Stimulated activated CD4-positive, alpha-beta T cell treated with anti-CD3 and anti-CD28 coated beads, TNF-alpha, amount 100 ng/mL, for 1 hour (primary cell): ENCODE results near the gene NRCAM.

Source experiments
- DNase-seq, 3 donors: peaks; one replicate each; pipeline ENCODE4 v3.0.0-alpha.2; 2020; ENCODE audit warnings: low read depth in 3 of 3, low spot score in 1 of 3

NRCAM gene

DNA sequence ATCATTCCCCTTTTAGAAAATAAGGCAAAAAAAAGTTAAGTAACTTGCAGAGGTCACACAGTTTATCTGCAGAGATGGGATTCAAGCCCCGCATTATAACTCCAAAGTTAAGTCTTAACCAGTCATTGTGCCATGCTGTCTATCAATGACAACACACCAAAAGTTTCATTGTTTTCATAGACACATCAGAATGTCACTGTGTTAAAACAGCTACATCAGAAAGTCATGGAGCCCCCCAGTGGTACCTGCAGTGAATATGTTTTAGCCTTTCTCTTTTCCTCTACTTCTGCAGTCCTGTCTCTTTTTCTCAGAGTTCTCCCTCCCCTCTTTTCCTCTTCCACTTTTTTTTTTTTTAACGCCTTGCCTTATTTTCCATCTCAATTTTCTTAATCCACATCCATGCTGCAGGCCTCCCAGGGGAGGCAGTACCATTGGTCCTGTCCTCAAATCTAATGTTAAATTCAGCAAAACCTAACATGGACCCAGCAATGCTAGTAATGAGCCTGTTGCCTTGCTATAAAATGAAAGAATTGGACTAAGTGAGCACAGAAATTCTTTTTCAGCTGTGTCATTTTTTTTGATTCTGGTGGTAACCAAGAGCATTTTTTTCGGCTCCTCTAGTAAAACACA is 3.8 kb upstream of the NRCAM start:
- no peak for DNase-seq

DNA sequence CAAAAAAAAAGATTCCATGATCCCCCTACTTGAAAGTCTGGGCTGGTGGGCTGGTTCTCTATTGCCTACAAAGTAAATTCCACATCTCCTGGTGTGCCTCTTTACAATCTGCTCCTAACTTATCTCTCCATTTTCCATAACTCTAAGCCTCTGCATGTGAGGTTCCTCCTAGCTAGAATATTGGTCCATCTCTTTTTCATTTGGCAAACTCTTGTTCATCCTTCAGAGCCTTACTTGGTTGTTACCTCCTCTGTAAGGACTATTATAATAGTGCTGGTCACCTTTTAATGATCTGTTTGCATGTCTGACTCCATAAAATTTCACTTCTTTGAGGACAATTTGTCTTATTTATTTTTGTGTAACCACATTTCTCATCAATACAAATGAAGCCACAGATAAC is 1.6 kb upstream of the NRCAM start:
- no peak for DNase-seq

DNA sequence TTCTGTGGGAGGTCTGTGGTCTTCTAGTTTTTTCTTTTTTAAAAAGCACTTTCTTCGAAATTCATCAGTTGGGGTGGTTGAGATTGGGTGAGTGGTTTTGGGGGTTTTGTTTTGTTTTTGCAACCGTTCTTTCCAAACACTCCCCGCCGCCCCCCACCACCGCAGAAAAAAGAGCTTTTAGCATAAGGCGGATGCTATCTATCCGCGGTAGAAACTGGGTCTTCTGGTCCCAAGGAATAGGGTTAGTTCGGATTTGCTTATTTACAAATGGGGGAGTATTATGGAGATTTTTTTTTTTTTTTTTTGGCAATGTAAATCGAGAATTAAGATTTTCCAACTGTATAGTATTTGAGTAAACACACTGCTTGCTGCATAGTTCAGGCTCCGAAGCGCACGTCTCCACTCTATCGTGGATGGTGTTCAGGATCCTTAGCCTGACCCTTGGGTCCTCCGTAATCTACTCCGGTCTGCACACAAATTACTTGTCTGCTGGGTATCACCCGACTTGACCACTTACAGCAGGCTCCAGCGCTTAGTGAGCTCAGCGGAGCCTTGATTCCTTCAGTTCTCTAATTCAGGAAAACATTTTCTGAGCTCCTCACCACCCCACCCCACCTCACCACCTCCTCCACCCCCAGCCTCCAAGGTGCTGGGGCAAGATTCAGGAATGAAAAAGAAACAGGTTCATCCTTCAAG is 757 bp upstream of the NRCAM start:
- DNase-seq, result no peak

DNA sequence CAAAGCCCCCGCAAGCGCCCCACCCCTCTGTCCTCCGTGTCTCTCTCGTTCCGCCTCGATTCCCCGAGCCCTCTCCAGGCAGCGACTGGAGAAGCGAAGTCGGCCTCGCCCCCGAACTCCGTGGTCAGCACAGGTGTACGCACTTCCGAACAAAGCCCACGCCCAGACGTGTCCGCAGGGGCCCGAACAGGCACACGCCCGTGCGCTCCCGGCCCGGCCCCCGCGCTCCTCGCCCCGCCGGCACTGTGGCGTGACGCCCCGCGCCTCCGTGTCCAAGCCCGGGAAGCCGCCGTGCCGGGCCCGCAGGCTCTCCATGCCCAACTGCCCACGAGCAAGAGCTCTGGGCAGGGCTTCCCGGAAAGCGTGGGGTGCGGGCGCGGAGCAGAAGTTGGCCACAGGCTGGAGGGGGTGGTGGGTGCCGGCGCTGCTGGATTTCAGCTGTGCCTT is 662 bp downstream of the NRCAM start:
- no peak for DNase-seq

- no peak for DNase-seq
Observed at GRCh38 chr7:108454674-108455550, 1.3 kb downstream of the NRCAM start.

GRCh38 chr7:108454317-108454673 is 1.9 kb downstream of the NRCAM start:
- DNase-seq, result no peak

DNA sequence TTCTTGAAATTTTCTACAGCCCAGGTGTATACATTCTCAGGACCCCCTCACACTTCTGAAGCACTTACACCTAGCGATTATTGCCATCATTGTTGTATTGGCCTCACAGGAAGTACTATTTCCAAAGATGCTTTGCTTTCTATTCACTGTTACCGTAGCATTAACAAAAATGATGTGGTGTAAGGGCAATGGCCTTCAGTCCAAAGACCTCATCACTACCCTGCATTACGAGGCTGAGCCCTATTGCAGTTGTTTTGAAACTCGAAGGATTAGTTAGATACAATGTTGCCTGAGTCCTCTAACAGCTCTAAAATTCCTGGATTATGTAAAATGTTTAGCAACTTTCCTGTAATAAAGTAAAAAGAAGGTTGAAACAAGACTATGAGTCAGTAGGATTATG is 2.9 kb downstream of the NRCAM start:
- DNase-seq, result no peak

DNA sequence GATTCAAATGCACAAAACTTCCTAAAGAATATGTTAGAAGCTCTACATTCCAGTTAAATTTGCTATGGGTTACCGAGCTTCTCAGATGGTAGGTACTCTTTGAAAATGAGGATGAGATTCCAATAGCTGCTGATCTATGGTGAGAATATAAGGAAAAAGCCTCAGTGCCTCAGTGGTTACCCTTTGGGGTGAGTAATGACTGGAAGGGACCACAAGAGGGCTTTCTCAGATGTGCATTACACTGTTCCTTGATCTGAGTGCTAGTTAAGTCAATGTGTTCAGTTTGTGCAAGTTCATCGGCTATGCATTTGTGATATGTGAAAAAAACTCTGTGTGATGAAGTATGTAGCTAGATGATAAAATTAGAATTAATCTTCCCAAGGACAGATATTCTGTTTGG is 3.5 kb downstream of the NRCAM start:
- DNase-seq, result no peak

DNA sequence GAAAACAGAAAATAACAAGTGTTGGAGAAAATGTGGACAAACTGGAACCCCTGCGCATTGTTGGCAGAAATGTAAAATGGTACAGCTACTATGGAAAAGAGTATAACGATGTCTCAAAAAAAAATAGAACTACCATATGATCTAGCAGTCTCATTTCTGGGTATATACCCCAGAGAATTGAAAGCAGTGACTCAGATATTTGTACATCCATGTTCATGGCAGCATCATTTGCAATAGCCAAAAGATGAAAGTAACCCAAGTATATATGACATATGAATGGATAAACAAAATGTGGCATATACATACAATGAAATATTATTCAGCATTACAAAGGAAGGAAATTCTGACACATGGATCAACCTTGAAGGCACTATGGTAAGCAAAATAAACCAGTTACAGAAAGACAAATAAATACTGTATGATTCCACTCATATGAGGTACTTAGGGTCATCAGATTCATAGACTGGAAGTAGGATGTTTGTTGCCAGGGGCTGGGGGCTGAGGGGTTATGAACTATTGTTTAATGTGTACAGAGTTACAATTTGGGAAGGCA is 4.9 kb downstream of the NRCAM start:
- no peak for DNase-seq

GRCh38 chr7:108450160-108450559 is 6.1 kb downstream of the NRCAM start:
- no peak for DNase-seq

GRCh38 chr7:108449521-108449920 is 6.7 kb downstream of the NRCAM start:
- no peak for DNase-seq

DNA sequence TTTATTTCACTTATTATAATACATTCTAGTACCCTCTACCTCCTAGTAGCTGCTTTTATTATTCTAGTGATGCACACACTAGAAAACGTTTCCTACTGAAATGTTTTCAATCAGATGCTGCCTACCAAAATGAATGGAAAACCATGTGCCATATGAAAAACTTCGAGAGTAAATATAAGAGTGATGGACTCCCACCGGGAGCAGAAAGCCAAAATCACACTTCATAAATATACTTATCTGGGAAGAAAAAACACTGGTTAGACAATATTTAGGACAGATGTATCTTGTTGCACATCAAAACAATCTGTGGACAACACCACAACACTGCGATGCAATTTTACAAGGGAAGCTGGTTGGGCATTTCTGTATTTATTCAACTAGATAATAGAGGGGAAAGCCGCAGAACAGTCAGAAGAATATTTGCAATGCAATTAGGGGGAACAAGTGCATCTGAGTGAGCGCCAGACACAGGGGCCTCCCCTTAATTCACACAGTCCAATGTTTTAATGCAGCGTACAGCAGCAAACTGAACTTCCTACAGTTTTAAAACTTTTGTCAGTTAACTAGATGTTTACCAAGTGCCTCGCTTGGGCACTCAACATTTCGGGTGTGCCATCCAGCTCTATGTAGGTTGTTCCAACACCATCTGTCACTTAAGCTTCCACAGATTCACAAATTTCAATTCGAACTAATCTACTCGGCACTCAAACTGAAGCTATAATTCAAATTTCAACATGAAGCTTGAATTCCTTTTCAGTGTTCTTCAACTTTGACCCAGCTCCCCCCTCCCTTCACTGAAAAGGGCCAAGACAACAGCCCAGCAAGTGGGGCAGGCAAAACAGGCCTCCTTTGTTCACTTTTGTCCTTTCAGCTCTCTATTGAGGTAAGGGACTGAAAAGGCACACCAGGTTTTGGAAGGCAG is 7.4 kb downstream of the NRCAM start:
- DNase-seq, result no peak

DNA sequence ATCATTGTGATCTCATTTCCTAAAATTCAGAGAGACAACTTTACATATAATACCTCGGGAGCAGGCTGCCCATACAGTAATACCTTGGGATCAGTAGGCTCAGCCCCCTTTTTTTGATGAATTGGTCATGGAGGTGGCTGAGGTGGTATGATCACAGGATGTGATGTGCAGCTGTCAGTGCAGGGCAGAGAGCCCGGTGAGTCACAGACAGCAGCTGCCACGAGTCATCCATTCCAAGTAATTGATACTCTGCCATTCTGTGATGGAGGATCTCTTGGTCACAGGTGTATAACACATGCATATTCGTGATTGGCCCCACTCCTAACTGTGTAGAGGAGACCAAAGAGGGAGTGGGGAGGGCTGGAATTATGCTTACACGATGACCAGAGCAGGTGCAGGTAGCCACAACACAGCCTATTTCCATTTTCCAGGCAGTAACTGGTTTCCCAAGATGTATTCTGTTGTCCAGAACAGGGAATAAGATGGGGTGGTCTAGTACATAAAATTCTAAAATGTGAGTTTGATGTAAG is 14.1 kb downstream of the NRCAM start:
- no peak for DNase-seq

- DNase-seq, result no peak
Observed at GRCh38 chr7:108441392-108441955, 14.8 kb downstream of the NRCAM start.

- no peak for DNase-seq
Observed at GRCh38 chr7:108440613-108441012, 15.6 kb downstream of the NRCAM start.

GRCh38 chr7:108436906-108437305 is 19.3 kb downstream of the NRCAM start:
- DNase-seq, result no peak

- no peak for DNase-seq
Observed at GRCh38 chr7:108434010-108434409, 22.2 kb downstream of the NRCAM start.

GRCh38 chr7:108431099-108431498 is 25.1 kb downstream of the NRCAM start:
- DNase-seq, result no peak

GRCh38 chr7:108430664-108431063 is 25.6 kb downstream of the NRCAM start:
- DNase-seq, result no peak

DNA sequence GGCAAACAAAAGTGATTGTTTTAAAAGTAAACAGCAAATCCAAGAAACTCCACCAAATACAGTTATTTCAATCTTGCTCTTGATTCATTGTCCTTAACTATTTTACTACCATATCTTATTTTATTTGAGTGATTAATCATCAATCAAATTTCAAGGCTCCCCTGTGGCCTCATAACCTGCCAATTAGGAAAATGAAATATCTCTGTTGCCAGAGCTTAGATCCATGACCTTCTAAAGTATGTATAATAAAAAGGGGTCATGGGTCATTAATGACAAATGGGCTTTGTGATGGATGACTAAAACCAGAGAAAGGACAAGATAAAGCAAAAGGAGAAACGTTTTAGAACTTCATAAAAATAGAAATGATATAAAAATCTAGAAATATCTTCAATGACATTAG is 28.5 kb downstream of the NRCAM start:
- no peak for DNase-seq
